Measurements from ENCODE around the gene NTPCR. TPM values are rescaled to one million over a fixed set of nuclear protein-coding genes. Genes with fewer than 3 reads are reported as not detected.

Gene NTPCR
- total and polyA plus RNA-seq, 8 donors: 35.1 to 68.3 (median 56.8) TPM

DNA sequence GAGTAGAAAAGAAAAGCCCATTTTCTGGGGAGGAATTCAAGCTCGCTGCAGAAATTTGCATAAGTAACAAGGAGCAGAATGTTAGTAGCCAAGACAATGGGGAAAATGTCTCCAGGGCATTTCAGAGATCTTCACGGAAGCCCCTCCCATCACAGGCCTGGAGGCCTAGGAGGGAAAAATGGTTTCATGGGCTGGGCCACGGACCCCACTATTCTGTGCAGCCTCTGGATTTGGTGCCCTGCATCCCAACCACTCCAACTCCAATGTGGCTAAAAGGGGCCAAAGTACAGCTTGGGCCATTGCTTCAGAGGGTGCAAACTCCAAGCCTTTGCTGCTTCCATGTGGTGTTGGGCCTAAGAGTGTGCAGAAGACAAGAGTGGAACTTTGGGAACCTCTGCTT, 43.1 kb downstream of the NTPCR start:
- Histone ChIP-seq H3K27ac (no peak overlapping the region), H3K27me3 (no peaks in the 10 kb centered on the region), H3K36me3 (peaks cover 0 to 10% of the 10 kb centered on the region in 2 donors), H3K4me1 (no peaks in the 10 kb centered on the region), H3K9me3 (peaks cover 0 to 11% of the 10 kb centered on the region in 2 donors), H3K4me3 (no peak overlapping the region)
- intact Hi-C loops (cut with DNase I): no loop called here
- no peak for TF ChIP-seq CTCF (IDR thresholded peaks at IDR 0.05)
- ATAC-seq: no peak
- no peak for DNase-seq

DNA sequence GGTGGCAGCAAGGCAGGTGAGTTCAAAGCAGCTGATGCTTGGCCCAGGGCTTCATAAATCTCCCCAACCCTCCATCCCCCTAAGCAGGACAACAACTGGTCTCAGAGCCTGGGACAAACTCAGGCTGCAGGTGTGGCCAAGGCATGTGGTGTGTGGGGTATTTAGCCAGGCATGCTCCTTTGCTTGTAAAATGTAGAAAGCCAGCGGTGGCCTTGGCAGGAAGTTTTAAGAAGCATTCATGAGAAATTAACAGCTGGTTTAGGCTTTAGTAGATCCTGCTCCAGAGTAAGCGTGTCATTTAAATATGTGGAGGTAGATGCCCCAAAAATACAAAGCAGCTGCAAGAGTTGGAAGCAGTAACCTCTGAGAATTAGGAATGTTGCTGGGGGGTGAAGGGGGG, 44.8 kb downstream of the NTPCR start:
- Histone ChIP-seq H3K27me3 (no peaks in the 10 kb centered on the region), H3K36me3 (peaks cover 0 to 10% of the 10 kb centered on the region in 2 donors), H3K4me1 (no peaks in the 10 kb centered on the region), H3K27ac (no peak overlapping the region), H3K9me3 (peaks cover 0 to 11% of the 10 kb centered on the region in 2 donors), H3K4me3 (no peak overlapping the region)
- no peak for ATAC-seq
- TF ChIP-seq CTCF (IDR thresholded peaks at IDR 0.05): no peak
- intact Hi-C loops (cut with DNase I): no loop called here
- no peak for DNase-seq

DNA sequence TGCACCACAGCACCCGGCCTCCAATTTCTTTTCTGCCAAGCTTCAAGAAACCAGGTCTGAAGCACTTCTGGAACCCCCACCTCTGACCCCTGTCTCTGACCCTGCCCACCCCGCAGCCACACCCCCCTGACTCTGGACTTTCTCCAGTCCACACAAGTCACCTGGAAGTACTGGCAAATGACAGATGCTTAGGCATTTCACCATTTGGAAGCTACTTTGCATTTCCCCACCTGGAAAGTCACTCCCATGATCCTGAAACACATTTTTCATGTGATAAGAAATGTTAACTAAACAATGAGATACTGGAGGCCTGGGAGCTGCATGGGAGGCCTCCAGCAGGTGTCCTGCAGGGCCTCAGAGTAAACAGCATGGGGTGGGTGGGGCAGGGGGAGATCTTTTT, 45.7 kb downstream of the NTPCR start:
- DNase-seq: no peak
- Histone ChIP-seq H3K27ac (no peak overlapping the region), H3K4me3 (no peak overlapping the region), H3K36me3 (peaks cover 0 to 10% of the 10 kb centered on the region in 2 donors), H3K9me3 (peaks cover 0 to 11% of the 10 kb centered on the region in 2 donors), H3K4me1 (no peaks in the 10 kb centered on the region), H3K27me3 (no peaks in the 10 kb centered on the region)
- no peak for TF ChIP-seq CTCF (IDR thresholded peaks at IDR 0.05)
- intact Hi-C loops (cut with DNase I): no loop called here
- ATAC-seq: no peak

GRCh38 chr1:232998138-232998537, 47.7 kb downstream of the NTPCR start:
- Histone ChIP-seq H3K27ac (no peak overlapping the region), H3K9me3 (peaks cover 0 to 10% of the 10 kb centered on the region in 2 donors), H3K4me3 (no peak overlapping the region), H3K27me3 (no peaks in the 10 kb centered on the region), H3K36me3 (peaks cover 0 to 10% of the 10 kb centered on the region in 2 donors), H3K4me1 (no peaks in the 10 kb centered on the region)
- TF ChIP-seq CTCF (IDR thresholded peaks at IDR 0.05): no peak
- DNase-seq (no peak), ATAC-seq (no peak)
- intact Hi-C loops (cut with DNase I): no loop called here

- no peak for ATAC-seq
- Histone ChIP-seq H3K4me1 (no peaks in the 10 kb centered on the region), H3K36me3 (peaks cover 0 to 10% of the 10 kb centered on the region in 2 donors), H3K4me3 (no peak overlapping the region), H3K27me3 (no peaks in the 10 kb centered on the region), H3K27ac (no peak overlapping the region), H3K9me3 (peaks cover 0 to 5% of the 10 kb centered on the region in 2 donors)
- TF ChIP-seq CTCF (IDR thresholded peaks at IDR 0.05): no peak
- DNase-seq: no peak
- intact Hi-C loops (cut with DNase I): no loop called here
These were observed 48.2 kb downstream of the NTPCR start for GRCh38 chr1:232998646-232999045.

Measured in left lung (tissue), 10 donors.